ENCODE results near the gene GYPC.
"Not testable (repeated sequence)": the region's sequence is repeated elsewhere in the genome, so short reads cannot be mapped to it uniquely, and the experiment has no call there.

GYPC gene

DNA sequence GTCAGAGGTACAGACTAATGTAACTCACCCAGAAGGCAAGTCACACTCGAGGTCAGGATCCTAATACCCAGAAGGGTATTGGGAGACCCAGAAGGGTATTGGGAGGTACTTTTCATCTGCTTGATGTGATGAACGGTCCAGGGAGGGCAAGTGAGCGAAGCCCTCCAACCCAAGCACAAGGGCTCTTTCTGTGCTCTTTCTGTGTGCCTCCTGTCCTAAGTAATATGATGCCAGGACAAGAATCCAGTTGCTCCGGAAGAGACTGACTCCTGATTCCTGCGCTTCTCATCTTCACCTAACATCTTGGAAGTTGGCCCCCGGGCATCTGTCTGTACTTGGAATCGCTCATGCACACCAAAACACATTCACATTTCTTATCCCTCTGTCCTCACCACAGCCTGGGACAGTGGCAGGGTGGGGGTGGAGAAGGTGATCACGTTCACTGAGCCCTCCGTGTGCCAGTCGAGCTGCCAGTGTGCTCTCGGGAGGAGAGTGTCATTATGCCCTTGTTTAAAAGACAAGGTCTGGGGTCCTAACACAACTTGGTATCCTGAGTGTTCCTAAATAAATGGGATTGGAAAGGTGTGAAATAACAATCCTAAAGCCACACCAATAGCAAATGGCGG, 17.1 kb downstream of the GYPC start:
- no peak for DNase-seq

DNA sequence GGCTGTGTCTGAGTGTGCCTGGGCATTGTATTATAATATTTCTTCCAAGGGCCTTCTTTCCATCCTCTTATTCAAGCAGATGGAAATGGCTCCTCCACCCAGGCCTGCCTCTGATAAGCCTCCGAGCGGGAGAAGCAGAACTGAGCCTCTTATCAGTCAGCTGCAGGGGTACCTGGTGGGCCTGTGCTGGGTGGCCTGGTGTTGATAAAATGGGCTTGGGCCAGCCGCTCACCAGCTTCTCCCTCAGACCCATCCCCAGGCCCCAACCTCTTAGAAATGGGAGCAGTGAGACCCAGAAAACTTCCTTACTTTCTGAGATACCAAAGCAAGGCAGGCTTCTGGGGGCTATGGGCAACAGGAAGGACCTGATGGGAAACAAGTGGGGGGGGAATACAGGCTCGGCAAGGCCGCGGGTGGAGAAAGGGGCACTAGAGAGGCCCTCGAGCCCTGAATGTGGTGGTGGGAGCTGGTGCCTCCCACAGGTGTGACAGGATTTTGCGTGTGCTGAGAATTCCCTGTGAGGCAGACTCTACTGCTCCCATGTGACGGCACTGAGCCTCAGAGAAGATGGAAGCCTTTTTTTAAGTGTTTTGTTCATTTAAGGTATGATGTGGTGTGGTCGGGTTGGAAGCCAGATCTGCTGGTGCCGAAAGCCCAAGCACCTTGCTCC, 18.3 kb downstream of the GYPC start:
- no peak for DNase-seq

- DNase-seq, result no peak
Observed at GRCh38 chr2:126675637-126676036, 19.7 kb downstream of the GYPC start.

DNA sequence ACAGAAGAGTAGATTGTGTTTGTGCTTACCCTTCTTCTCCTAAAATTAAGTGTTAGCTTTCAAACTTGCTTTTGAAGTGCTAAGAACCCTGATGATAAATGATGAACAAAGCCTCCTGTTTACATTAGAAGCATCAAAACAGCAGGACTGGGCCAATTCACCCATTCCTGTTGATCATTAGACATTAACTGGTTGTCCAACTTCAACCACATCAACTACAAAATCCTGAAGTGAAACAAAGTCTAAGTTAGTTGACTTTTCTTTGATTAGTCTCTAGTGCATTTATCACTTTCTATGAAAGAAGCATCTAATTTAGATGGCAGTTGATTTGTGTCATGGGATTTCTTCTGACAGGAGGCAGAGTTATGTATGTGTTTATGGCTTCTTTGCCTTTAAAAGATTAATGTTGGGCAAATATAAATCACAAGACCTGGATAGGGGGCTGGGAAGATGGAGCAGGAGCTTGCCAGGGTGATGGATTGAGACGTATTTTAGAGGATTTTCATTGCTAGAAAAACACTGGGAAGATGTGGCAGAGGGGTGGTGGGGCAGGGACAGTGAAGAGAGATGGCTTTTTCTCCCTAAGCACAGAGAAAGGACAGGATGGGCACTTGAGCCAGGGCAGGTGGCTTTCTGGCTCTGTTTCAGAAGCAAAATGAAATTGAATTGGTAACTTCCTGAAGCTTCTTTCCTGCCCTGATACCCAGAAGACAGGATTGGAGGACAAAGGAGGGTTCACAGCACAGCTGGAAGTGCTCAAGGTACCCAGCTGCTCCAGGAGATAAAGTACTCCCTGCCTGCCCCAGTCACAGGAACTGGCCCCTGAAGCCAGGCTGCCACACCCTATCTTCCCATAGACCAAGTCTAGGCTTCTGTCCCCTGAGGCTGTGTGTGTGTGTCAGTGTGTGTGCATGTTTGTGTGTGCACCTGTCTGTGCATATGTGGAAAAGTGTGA, 20.5 kb downstream of the GYPC start:
- DNase-seq, result no peak

GRCh38 chr2:126677176-126677538, 21.2 kb downstream of the GYPC start:
- no peak for DNase-seq

DNA sequence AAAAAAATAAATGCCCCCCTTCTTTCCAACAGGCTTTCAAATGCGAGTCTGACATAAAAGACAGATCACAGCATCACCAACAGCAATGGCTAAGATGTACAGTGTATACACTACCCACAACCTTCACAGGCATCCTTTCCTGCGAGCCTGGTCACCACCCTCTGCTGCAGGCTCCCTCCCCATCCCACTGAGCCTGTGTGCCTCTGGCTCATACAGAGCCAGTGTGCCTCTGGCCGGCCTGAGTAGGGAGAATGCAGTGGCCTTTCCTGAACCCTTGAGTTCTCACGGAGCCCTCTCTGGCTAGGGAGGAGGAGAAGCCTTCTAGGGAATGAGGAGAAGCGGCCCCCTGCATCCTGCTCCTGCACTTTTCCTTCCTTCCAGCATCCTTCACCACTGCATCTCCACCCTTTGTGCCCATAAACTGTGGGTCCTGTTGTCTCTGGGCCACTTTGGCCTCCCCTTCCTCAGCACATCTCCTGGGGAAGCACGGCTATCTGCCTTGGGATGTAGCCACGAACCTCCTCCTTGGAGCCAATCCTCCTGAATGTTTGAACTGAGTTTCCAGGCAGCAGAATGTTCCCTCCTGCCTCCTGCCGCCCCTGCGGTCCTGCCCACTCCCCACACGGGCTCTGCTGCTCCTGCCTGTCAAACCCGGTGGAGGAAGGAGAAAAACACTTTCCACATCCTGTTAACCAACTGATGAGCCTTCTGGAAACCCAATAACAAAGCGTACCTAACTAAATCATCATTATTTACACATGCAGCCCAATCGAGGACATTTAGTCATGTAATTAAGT, 22.5 kb downstream of the GYPC start:
- DNase-seq, result no peak

GRCh38 chr2:126679094-126679713, 23.2 kb downstream of the GYPC start:
- no peak for DNase-seq

- DNase-seq, result no peak
Observed at GRCh38 chr2:126681505-126681904, 25.5 kb downstream of the GYPC start.

GRCh38 chr2:126685629-126686028, 29.7 kb downstream of the GYPC start:
- DNase-seq, result no peak

DNA sequence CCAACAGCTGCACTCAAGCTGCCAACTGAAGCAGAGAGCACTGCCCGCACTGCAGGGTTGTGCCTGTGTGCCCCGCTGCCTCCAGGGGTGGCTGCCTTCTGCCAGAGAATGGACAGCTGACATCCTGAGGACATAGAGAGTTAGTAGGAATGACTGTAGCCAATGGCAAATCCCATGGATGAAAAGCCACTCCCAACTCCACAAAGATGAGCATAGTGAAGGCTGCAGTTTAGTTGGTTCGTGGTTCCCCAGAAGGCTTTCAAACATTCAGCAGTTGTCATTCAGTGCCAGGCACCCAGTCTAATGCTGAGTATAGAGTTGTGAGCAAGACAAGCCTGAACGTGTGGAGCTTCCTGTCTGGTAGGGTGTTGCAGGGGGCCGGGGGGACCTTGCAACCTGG, 30.3 kb downstream of the GYPC start:
- no peak for DNase-seq

- no peak for DNase-seq
Observed at GRCh38 chr2:126686841-126687485, 31.0 kb downstream of the GYPC start.

- DNase-seq, result no peak
Observed at GRCh38 chr2:126687503-126687902, 31.5 kb downstream of the GYPC start.

DNA sequence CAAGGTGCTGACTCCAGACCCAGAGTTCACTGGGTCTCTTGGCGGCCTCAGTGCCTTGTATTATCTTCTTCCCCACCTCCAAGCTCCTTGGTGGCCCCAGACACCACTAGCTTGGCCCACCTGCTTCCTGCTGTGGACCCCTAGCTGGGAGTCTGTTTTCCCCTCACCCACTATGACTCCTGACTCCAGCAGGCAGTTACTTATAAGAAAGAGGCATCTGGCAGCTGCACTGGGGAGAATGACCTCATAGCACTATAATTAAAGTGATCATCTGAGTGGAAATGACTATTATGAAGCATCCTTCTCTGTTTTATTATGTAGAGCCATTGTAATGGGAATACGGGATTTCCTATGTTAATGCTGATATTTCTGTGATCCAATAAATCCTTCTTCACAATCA, 32.6 kb downstream of the GYPC start:
- not testable (repeated sequence) for DNase-seq

DNA sequence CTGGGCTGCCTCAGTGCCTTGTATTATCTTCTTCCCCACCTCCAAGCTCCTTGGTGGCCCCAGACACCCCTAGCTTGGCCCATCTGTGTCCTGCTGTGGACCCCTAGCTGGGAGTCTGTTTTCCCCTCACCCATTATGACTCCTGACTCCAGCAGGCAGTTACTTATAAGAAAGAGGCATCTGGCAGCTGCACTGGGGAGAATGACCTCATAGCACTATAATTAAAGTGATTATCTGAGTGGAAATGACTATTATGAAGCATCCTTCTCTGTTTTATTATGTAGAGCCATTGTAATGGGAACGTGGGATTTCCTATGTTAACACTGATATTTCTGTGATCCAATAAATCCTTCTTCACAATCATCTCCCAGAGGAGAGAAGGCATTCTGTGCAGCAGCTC, 36.3 kb downstream of the GYPC start:
- DNase-seq, result not testable (repeated sequence)

- not testable (repeated sequence) for DNase-seq
Observed at GRCh38 chr2:126692934-126693592, 37.1 kb downstream of the GYPC start.

DNA sequence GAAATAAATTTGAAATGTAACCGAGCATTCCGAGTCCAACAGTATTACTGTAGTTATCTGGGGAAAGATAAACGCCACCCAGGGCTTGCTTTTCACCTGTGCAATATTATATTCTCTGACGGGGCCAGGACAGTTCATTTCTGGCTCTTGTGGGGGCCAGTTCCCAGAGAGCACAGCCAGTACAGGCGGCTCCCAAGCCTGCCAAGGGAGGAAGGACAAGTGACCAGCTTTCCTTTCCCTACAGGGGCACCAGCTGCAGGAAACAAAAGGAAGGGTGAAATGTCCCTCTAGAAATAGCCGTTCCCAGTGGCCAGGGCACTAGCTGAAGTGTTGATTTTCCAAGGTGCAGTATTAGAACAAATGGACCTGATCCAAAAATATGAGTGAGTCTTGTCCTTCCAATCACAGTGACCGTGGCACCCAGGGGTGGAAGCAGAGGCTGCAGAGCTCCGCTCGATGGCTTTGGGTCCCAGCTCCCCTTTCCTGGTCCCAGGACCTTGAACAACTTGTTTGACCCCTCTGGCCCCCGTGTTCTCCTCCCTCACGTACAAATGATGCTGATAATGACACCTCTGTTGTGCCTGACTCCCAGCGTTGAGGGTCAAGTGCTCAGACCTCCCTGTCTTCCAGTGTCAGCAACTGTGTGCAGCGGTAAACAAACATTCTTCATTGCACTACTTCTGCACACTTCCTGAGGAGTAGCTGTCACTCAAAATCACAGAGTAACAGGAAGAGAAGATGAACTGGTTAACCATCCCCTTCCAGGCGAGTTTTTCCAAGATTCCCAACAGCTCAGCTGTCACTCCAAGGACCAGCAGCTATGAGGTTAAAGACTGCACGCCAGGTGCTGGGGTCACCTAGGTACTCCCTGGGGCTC, 40.9 kb downstream of the GYPC start:
- DNase-seq, result no peak

GRCh38 chr2:126698376-126698775, 42.4 kb downstream of the GYPC start:
- DNase-seq, result no peak

- no peak for DNase-seq
Observed at GRCh38 chr2:126699018-126699417, 43.1 kb downstream of the GYPC start.

- no peak for DNase-seq
Observed at GRCh38 chr2:126699716-126700581, 44.0 kb downstream of the GYPC start.

All from activated CD4-positive, alpha-beta T cell treated with anti-CD3 and anti-CD28 coated beads, Interleukin-2, amount 50 U/mL, for 16 hours (primary cell).